GM19372 (cell line): ENCODE measurements around the gene FAM171A2.
"Not testable (repeated sequence)": the region's sequence is repeated elsewhere in the genome, so short reads cannot be mapped to it uniquely, and the experiment has no call there.

Experiments
- ATAC-seq: cut with Tn5 transposase; IDR thresholded peaks from one replicate; pipeline ENCODE4 v1.9.1; 2021; ENCODE audit warnings: mild to moderate bottlenecking, low read depth, moderate library complexity; ENCODE audit not compliant: unreplicated experiment

FAM171A2 gene

DNA sequence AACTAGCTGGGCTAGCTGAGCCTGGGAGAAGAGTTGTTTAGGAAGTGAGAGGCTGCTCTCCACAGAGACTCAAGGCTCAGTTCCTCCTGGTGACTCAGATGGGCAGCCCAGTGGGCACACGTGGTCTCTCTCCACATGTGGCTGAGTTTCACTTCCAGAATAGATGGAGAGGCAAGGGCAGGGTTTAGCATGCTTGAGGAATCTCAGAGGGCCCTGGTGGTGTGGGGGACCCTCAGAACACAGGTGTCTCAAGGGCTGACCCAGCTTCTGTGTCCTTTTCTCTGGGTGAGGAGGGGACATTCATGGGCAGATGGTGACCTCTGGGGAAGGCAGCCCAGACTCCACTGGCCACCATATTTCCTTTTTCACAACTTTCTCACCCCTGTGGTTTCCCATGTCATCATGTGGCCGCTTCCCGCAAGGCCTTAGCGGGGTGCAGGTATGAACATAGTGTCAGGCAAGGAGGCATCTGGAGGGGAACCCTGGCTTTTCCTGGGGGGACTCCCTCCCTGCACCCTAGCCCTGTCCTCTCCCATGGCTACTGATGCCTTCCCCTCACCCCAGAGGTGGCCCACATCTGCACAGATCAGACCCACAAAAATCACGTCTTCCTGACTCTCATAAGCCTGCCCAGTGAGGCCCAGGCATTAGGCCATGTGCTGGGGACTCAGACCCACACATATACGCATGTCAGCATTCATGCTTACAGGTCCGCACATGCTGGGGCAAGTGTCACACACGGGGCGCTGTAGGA lies 15.2 kb downstream of the FAM171A2 start:
- ATAC-seq: no peak

DNA sequence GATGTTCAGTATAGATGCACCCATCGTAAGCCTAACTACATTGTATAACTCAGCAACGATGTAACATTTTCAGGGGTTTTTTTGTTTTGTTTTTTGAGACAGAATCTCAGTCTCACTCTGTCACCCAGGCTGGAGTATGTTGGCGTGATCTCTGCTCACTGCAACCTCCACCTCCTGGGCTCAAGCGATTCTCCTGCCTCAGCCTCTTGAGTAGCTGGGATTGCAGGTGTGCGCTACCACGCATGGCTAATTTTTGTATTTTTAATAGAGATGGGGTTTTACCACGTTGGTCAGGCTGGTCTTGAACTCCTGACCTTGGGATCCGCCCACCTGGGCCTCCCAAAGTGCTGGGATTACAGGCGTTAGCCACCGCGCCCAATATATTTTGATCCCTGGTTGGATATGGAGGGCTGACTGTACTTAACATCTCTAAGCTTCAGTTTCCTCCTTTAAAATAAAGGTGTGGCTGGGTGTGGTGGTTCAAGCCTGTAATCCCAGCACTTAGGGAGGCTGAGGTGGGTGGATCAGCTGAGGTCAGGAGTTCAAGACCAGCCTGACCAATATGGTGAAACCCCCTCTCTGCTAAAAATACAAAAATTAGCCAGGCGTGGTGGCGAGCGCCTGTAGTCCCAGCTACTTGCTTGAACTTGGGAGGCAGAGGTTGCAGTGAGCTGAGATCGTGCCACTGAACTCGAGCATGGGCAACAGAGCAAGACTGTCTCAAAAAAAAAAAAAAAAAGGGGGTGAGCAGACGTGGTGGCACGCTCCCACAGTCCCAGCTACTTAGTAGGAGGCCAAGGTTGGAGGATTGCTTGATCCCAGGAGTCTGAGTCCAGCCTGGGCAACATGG lies 16.2 kb downstream of the FAM171A2 start:
- ATAC-seq: not testable (repeated sequence)

DNA sequence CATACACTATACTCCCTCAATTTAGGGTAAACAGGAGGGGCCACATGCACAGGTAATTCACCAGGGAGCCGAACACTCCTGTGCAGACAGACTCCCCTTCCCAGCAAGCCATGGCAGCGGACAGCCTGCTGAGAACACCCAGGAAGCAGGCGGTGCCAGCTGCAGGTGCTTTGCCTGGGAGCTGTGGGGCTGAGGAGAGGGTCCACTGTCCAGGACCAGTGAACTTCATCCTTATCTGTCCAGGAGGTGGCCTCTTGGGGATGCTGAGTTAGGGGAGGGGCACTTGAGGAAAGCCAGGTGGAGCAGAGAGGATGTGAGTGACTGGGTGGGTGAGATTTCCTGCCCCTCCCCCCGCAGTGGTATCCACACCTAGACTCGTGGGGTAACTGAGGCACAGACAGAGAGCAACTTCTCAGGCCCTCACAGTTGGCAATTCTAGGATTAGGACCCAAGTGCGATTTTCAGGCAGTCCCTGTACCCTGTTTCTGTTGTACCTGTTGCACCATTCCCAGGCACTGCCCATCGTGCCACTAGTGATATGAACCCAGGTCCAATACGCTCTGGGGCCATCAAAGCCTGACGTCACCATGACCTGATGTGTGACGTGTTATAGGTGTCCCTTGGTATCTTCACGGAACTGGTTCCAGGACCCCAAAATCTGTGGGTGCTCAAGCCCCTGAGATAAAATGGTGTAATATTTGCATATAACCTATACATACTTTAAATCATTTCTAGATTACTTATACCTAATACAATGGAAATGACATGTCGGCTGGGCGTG lies 17.4 kb downstream of the FAM171A2 start:
- no peak for ATAC-seq

DNA sequence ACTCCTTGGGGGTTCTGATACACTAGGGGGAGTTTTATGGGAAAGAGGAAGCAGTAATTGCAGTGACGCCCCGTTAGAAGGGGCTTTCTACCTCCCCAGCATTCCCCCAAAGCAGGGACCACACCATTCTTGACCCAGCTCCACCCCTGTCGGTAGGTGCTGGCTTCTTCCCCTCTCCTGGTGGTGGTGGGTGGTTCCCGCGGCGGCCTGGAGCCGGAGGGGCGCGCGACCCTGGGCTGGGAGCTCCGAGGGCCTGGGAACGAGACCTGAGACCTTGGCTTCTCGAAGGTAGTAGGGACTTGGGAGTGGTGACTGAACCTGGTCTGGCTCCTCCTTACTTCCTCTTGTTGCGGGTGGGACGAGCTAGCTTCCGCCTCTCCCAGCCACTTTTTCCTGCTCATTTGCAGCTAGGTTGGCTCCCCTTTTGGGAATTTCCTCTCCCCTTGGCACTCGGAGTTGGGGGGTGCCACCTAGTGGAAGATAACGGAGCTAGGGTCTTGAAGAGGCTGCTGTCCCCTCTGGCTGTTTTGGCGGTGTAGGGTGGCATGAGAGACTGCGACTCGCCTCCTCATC lies 18.1 kb downstream of the FAM171A2 start:
- peak; percentile 7 for ATAC-seq

DNA sequence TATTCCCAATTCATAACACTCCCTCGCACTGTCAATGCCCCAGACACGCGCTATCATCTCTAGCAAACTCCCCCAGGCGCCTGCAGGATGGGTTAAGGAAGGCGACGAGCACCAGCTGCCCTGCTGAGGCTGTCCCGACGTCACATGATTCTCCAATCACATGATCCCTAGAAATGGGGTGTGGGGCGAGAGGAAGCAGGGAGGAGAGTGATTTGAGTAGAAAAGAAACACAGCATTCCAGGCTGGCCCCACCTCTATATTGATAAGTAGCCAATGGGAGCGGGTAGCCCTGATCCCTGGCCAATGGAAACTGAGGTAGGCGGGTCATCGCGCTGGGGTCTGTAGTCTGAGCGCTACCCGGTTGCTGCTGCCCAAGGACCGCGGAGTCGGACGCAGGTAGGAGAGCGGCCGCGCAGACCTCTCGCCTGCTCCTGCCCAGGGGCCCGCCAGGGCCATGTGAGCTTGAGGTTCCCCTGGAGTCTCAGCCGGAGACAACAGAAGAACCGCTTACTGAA lies 18.7 kb downstream of the FAM171A2 start, which contains the start of gene GRN:
Gene GRN (plus strand): TSS at position 364 of the 515 bp plus-strand sequence. CDS start 3,863 bp downstream, outside the sequence.
- peak; percentile 69 for ATAC-seq

DNA sequence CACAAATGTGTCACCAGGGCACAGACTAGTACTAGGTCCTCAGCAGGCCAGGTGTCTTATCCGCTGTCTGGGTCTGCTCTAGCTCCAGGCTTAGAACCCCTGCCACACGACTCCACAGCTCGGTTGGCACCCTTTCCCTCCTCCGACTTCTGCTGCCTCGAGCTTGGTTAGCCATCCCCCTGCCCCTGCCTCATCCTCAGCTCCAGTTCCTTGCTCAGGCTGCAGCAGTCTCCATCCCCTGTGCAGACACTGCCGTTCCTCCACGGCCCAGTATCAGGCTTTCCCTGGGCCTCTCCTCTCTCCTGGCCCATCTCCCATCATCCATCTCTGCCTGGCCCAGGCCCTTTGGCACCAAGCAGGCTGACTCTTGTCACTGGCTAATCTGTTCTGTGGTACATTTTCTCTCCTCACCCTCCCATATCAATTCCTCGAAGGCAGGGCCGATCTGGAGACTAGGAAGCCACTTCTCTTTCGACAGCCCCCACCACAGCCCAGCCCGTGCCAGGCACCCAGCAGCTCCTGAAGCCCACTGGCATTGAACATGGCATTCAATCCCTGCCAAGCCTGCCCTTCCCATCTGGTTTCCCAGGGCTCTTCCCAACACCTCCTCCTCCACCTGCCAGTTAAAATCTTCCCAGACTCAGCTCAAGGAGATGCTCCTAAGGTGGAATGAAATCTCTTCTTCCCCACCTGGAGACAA lies 20.0 kb downstream of the FAM171A2 start:
- ATAC-seq: no peak

DNA sequence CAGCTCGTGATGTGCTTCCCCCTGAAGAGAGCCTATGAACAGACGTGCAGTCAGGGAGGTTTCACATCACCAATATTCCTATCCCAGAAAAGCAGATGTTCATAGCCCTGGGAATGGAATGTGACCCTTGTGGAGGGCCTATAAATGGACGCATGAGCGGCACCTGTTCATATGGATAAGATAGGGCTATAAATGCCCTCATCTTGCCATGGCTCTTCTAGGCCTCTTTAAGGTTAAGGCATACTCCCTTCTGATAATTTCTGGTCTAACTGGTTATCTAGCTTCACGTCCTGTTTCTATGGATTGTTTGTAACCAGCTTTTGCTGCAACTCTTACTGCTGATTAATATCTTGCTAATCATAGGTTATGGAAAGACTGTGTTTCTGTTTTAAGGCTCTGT lies 23.1 kb downstream of the FAM171A2 start:
- not testable (repeated sequence) for ATAC-seq

DNA sequence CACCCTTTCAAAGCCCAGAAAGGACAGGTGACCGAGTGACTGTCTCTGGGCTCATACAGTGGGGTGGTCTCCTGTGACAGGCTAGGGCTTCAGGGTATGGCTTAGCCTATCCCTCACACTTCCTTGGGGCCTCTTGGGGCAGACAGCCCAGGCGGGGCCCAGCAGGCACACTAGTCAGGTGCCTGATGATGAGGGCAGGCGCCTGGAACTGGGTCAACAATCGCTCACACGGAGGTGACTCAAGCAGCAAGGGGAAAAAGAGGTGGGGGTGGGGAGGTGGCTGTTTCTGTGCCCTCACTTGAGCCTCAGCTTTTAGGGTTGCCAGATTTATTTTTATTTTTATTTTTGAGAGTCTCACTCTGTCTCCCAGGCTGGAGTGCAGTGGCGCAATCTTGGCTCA lies 25.0 kb downstream of the FAM171A2 start:
- no peak for ATAC-seq

DNA sequence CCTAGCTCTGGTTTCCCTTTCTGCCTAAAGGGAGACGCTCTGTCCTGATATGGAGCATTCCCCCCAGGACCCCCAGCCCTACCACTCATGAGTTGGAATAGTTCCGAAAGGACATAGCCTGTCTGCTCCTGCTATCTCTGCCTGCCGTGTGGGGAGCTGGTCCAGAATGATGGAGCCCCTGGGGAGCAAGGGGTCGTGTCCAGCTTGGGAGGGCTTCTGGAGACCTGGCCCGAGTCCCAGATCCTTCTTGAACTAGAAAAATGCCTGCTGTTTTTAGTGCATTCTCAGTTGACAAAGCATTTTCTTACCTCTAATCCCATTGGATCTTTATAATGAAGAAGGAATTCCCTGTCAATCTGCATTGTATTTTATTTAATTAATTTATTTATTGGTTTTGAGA lies 27.7 kb downstream of the FAM171A2 start:
- ATAC-seq: no peak

DNA sequence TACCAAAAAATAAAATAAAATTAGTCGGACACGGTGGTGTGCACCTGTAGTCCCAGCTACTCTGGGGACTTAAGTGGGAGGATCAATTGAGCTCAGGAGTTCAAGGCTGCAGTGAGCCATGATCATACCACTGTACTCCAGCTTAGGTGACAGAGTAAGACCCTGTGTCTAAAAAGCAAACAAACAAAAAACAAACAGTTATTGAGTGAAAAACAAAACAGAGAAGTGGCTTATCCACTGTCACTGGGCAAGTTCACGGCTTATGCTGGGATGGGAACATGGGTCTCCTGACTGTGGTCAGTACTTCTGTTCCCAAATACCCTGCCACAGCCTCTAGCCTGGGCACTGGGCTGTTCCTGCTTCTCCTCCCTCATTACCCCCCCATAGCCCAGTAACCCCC lies 28.1 kb downstream of the FAM171A2 start:
- no peak for ATAC-seq

DNA sequence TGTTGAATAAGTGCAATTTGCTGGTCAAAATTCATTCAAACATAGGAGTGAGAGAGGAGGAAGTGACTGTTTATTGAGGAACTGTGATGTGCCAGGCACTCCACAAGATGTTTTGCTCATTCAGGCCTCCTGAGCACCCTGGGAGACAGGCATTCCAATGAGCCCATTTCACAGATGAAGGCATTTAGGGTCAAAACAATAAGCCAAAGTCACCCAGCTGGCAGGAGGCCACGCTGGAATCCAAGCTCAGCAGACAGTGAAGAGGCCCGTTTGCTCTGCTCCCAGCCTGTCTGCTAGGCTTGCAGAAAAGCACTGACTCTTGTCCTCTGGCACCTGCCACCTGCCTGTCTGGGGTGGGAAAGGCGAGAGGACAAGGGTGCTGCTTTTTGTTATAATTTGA lies 28.9 kb downstream of the FAM171A2 start:
- ATAC-seq: no peak

DNA sequence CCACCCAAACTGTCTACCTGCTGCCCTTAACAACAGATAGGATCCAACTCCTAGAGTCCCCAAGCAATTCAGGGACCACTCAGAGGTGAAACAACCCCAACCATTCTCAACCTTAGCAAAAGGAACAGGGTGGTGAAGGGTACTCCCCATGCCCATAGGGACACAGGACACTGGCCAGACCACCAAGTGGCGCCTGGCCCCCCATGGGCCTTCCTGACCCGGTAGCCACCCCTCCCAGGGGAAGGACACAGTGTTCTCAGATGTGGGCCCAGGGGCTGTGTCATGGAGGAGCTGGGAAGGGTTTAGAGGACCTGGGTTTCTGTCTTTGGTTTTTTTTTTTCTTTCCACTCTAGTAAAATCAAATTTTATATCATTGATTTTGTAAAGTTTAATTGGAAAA lies 29.3 kb downstream of the FAM171A2 start:
- ATAC-seq: no peak

DNA sequence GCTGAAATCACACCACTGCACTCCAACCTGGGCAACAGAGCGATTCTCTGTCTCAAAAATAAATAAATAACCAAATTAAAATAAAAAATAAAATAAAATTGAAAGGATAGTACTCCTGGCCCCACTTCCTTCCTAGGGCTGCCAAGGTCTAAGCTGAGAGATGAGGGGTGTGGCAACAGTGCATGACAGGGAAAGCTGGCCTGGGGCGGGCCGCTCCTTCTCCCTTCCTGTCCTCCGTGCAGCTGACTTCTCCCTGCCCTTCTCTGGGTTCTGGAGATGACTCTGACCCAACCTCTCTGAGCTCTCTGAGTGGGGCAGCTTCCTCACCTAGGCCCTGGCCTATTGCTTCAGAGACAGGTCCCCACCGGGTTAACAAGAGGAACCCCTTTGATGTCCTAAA lies 30.3 kb downstream of the FAM171A2 start:
- no peak for ATAC-seq

DNA sequence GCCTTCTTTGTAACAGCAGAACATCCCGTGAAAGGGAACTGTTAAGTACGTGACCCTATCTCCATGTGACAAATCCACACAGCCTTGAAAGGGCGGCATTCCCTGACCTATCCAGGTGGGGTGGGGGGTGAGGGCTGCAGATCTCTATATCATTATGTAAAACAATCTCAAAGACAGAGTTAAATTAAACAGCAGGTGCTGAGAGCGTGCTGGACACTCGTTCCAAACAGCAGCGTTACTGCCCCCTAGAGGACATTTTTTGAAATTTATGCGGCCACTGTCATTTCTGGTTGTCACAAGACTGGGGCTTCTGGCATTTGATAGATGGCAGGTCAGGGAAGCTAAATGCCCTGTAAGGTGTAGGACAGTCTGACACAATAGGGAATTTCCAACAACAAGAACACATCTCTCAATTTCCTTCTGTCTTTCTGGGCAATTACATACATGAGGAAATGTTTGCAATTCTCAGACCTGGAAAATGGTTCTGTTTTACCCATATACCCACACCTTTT lies 32.3 kb downstream of the FAM171A2 start:
- no peak for ATAC-seq

DNA sequence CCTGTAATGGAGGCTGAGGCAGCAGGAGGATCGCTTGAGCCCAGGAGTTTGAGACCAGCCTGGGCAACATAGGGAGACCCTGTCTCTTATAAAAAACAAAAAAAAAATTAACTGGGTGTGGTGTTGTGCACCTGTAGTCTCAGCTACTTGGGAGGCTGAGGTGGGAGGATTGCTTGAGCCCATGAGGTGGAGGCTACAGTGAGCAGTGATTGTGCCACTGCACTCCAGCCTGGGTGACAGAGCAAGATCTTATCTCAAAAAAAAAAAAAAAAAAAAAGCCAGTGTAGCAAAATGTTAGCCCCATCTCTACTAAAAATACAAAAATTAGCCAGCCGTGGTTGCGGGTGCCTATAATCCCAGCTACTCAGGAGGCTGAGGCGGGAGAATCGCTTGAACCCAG lies 33.4 kb downstream of the FAM171A2 start:
- ATAC-seq: not testable (repeated sequence)

DNA sequence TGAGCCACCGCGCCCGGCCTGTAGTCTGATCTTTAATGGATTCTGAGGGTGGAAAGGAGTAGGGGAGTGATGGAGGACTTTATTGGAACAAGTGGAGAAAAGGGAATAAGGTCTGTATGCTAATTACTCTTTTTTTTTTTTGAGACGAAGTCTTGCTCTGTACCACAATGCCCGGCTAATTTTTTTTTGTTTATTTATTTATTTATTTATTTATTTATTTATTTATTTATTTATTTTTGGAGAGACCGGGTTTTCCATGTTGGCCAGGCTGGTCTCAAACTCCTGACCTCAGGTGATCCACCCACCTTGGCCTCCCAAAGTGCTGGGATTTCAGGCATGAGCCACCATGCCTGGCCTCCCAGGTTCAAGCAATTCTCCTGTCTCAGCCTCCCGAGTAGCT lies 34.1 kb downstream of the FAM171A2 start:
- ATAC-seq: not testable (repeated sequence)

DNA sequence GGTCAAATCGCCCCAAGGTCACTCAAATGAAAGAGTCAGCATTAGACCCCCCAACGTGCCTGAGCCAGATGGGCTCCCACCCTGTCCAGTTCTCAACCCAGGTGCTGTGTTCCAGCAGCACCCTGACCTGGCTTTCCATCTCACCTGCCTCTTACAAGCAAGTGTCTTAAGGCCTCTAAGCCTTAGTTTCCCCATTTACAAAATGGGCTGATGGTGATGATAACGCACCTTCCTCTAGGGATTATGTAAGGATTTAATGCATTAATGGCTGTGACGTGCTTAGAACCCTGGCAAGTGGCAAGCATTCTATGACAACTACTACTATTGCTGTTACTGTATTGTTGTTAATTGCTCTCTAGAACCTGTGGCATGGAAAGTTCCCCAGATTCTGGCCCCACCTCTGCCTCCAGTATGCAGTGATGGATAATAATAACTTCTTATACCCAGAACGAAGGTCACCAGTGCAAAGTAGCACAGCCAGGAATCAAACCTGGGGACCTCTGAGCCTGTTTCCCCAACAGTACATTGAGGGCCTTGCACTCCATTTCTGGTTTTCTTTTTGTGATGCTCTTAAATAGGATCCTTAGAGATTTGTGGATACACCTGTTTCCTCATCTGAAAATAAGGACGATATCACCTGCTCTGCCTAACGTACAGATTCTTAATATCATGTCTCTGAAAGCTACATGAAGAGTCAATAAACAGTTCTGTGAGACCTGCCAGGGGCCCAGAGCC lies 35.8 kb downstream of the FAM171A2 start:
- no peak for ATAC-seq

DNA sequence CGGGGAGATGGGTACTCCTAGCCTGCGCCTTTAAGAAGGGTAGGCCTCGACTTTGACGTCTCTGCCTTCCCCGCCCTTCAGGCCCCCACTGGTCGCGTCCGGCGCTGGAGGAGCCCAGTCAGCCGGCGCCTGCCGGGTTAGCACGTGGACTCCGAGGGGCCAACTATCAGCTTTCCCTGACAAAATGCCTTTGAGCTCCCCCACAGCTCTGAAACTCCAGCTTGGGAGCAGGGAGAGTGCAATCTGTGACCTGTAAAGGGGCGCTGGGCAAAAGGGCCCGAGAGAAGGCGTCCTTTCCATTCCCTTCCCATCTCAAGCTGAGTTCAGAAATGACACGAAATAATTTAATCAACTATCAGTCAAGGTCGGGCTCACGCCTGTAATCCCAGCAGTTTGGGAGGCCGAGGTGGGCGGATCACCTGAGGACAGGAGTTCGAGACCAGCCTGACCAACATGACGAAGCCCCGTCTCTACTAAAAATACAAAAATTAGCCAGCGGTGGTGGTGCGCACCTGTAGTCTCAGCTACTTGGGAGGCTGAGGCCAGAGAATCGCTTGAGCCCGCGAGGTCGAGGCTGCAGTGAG lies 36.7 kb downstream of the FAM171A2 start:
- ATAC-seq: no peak
